ENCODE data around the gene RMND5A.
"Not testable (repeated sequence)": the region's sequence is repeated elsewhere in the genome, so short reads cannot be mapped to it uniquely, and the experiment has no call there.

RMND5A gene

GRCh38 chr2:86714579-86715173 lies 5.4 kb upstream of the RMND5A start:
- DNase-seq (ENCODE audit: low read depth): not testable (repeated sequence)

DNA sequence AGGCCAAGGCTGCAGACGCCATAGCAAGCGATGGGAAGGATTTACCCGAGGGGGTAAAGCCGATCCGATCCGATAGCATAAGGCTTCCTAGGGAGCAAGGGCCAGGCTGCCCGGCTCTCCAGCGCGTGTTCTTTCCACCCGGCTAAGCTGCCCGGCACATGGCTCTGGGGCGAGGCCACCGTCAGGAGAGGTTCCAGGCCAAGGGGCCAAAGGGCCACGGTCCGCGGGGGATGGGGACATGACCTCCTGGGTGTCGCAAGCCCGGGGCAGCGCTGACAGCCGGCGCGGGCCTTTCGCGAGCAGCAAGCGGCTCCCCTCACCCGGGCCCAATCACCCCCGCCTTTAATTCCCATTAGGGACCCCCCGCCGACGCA lies 841 bp upstream of the RMND5A start:
- not testable (repeated sequence) for DNase-seq (ENCODE audit: low read depth)

DNA sequence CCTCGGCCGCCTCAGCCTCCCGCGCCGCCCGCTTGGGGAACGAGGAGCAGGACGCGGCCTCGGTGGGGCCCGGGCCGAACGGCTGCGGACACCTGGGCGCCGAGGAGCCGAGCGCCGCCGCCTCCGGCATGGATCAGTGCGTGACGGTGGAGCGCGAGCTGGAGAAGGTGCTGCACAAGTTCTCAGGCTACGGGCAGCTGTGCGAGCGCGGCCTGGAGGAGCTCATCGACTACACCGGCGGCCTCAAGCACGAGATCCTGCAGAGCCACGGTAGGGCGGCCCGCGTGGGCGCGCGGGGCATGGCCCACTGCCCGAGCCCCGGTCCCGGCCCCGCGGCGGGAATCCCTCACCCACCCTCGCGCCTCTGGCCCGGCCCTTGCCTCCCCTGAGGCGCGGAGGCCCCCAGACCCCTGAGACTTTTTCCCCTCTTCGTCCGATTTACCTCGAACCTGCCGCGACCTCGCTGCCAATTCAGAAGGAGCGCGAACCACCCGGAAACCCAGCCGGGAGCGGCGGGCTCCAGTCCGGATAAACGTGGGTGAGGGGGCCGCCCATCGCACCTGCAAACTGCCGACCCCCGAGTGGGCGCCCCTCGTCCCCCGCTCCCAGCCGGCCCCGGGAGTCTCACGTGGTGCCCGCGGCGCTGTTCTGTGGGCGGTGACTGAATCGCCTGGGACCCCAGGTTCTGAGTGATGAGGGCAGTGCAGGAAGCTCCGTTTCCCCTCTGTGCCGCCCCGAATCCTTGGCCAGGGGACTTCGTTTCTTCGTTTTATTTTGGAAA lies 639 bp downstream of the RMND5A start:
- DNase-seq (ENCODE audit: low read depth): not testable (repeated sequence)

GRCh38 chr2:86725706-86726105 lies 5.6 kb downstream of the RMND5A start:
- DNase-seq (ENCODE audit: low read depth): not testable (repeated sequence)

- DNase-seq (ENCODE audit: low read depth): not testable (repeated sequence)
Observed at GRCh38 chr2:86732040-86732525, 12.0 kb downstream of the RMND5A start.

DNA sequence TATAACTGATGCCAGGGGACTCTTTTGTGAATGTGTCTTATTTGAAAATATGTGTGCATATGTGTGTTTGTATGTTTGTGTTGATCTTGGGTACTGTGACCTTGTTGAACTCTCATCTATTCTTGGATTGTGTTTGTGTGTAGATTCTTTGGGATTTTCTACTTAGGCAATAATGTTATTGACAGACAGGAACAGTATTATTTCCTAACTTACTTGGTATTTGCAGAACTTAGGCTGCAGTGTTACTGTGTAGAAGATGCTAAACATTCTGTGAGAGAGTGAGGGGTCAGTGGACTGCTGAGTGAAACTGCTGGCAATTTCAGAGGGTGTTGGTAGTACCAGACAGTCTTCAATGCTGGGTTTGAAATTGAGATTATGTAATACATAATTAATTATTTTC lies 12.7 kb downstream of the RMND5A start:
- not testable (repeated sequence) for DNase-seq (ENCODE audit: low read depth)

DNA sequence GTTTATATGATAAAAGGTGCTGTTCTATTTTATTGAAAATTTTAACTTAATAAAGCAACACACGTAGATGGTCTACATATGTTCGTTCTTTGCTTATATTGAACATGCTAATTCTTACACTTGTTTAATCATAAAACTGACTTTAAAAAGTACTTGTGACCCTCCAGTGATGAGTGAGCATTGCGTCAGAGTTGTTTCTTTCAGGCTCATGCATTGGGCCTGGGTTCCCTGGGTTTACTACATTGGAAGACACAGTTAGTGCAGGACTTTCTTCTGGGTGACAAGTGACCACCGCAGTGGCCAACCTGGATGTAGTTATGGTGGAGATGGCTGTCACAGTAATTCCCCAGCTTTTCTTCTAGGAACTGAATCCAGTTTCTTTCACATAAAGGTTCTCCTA lies 13.4 kb downstream of the RMND5A start:
- not testable (repeated sequence) for DNase-seq (ENCODE audit: low read depth)

GRCh38 chr2:86734896-86735295 lies 14.8 kb downstream of the RMND5A start:
- DNase-seq (ENCODE audit: low read depth): not testable (repeated sequence)

- not testable (repeated sequence) for DNase-seq (ENCODE audit: low read depth)
Observed at GRCh38 chr2:86739485-86739884, 19.4 kb downstream of the RMND5A start.

- not testable (repeated sequence) for DNase-seq (ENCODE audit: low read depth)
Observed at GRCh38 chr2:86739889-86740288, 19.8 kb downstream of the RMND5A start.

DNA sequence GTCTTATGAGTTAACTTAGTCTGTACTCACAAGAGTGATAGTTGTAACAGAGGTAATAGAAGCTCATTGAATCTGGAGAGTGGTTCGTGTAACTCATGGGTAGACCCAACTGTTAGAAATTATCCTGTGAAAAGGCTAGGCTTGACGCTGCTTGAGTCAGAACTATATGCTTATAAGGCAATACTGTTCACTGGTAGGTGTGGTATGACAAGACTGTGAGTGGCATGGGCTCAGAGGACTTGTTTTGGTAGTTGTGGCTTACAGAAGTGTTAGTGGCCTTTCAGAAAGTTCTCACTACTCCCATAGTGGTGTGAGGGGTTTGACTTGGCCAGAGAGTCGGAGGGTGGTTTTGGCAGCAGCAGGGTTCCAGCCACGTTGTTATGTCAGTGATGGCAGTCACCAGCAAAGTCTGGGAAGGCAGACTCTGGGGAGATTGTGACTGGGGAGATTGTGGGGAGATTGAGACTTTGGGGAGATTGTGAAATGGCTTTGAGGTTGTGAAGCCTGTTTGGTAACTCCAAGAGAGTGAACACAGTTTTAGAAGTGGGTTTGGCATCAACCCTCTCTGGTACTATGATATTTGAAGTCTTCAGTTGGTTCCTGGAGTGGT lies 21.9 kb downstream of the RMND5A start:
- DNase-seq (ENCODE audit: low read depth): not testable (repeated sequence)

- DNase-seq (ENCODE audit: low read depth): no peak
Observed at GRCh38 chr2:86744152-86744551, 24.1 kb downstream of the RMND5A start.

DNA sequence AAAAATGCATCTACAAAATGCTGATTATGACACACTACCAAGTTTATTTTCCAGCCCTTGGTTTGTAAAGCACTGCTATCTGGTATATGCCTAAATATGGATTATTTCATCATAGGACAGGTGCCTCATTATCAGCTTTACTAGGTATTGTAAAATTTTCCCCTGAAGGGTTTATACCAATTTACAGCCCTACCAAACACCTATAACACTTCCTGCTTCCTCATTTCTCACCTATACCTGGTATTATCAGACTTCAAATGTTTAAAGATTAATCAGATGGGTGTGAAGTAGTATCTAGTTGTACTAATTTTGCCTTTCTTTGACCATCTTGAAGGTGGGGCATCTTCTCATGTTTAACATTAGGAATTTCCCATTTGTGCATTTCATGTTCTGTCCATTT lies 26.8 kb downstream of the RMND5A start:
- no peak for DNase-seq (ENCODE audit: low read depth)

DNA sequence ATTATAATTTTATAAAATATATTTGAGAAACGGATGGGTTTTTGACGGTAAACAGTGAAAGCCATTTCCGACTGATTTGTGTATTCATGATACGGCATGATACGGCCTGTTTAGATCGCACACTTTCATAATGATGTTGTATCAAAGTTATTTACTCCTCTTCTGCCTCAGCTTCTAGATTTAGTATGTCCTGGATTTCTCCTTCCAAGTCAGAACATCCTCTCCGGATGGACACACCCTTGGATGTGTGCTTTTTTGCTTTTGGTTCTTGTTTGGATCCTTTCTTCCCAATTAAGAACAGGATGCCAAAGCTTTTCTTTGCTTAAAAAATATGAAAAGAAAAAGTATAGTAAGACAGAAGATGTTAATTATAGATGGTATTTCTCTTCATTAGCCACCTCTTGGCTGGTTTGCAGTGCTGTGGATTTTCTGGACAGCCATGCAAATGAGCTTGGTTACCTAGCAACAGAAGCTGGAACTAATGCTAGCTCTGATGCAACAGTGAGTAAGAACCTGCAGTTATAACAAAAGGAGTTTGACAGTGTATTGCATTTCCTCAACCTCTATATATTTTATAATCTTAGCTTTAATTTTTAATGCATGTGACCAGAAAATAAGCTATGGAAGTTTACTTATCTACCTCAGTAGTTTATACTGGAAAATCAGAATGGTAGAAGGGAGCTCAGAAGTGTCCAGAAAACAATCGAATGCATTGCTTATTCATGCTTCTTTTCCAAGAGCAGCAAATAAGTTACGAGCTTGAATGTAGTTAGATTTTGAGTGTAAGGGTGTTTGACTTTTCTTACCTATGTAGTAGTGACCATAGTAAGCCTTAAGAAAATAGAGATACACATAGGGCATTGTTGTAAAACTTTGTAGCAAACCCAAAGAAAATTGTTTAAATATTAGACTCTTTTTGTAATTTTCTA lies 27.9 kb downstream of the RMND5A start:
- DNase-seq (ENCODE audit: low read depth): peak; percentile 76

DNA sequence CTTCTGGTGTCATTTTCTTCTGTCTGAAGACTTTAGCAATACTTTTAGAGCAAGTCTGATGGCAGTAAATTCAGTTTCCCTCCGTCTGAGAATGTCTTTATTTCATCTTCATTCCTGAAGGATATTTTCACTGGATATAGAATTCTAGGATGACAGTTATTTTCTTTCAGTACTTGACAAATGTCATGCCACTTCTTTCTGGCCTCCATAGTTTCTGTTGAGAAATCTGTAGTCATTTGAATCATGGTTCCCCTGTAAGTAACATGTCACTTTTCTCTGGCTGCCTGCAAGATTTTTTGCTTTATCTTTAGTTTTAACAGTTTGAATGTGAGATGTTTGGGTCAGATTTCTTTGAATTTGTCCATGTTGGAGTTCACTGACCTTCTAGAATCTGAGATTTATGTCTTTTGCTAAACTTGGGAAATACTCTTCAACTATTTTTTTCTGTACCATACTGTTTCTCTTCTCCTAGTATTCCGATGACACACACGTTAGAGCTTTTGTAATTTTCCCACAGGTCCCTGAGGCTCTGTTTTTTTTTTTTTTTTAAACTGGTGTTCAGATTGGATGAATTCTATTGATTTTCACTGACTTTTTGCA lies 30.2 kb downstream of the RMND5A start:
- no peak for DNase-seq (ENCODE audit: low read depth)

DNA sequence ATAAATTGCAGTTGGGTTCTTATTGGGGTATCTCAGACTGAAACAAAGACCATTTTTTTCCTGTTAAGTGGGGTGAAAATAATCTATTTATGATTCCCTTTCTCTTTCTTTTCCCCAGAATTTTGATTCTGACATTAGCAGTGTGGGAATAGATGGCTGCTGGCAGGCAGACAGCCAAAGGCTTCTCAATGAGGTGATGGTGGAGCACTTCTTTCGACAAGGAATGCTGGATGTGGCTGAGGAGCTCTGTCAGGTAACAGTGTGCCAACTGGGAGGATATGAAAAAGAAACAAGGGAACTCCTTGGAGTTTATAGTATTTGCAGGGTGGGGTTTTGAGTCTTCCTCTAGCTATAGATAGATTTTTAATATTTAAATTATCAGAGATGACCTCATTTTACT lies 31.7 kb downstream of the RMND5A start:
- no peak for DNase-seq (ENCODE audit: low read depth)

DNA sequence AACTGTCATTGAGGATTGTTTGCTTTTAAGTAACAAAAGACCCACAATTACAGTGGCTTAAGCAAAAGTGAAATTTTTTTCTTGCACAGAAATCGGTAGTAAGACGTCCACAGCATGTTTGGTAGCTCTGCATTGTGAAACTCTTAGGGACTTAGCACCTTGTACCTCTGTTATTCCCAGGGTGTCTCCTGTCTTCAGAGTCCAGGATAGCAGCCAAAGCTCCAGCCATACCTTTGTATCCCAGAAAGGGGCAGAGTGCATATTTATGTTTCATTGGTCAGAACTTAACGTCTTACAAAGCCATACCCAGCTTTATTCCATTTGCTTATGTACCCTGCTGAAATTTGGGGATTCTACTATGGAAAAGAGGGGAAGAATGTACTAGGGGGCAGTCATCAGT lies 32.8 kb downstream of the RMND5A start:
- no peak for DNase-seq (ENCODE audit: low read depth)

GRCh38 chr2:86753606-86754005 lies 33.5 kb downstream of the RMND5A start:
- no peak for DNase-seq (ENCODE audit: low read depth)

GRCh38 chr2:86758405-86758804 lies 38.3 kb downstream of the RMND5A start:
- DNase-seq (ENCODE audit: low read depth): no peak

GRCh38 chr2:86760371-86760770 lies 40.3 kb downstream of the RMND5A start:
- no peak for DNase-seq (ENCODE audit: low read depth)

GRCh38 chr2:86764661-86765309 lies 44.7 kb downstream of the RMND5A start:
- DNase-seq (ENCODE audit: low read depth): peak; percentile 12

Data from GM04504 (cell line).